Mesodermal cell (in vitro differentiated cells): ENCODE measurements around the gene KIAA1549.

ENCODE experiments used
- H3K27ac ChIP-seq: 2 replicates; pipeline ENCODE4 v1.7.0; 2013; ENCODE audit warnings: mild to moderate bottlenecking, low read depth, low read length, moderate library complexity; ENCODE audit not compliant: severe bottlenecking
- H3K36me3 ChIP-seq: 2 replicates; pipeline ENCODE4 v1.7.1; 2013; ENCODE audit warnings: mild to moderate bottlenecking, low read length, moderate library complexity; ENCODE audit not compliant: control insufficient read depth, insufficient read depth
- H3K4me1 ChIP-seq: one replicate; pipeline ENCODE4 v1.7.1; 2013; ENCODE audit warnings: mild to moderate bottlenecking, low read length; ENCODE audit not compliant: insufficient read depth, control insufficient read depth, poor library complexity, severe bottlenecking
- H3K4me3 ChIP-seq: 2 replicates; pipeline ENCODE4 v1.7.0; 2013; ENCODE audit warnings: low read length, control low read depth, mild to moderate bottlenecking; ENCODE audit not compliant: insufficient read depth, poor library complexity, severe bottlenecking; ENCODE audit errors: extremely low read depth
- H3K9me3 ChIP-seq: 2 replicates; pipeline ENCODE4 v1.7.1; 2013; ENCODE audit warnings: mild to moderate bottlenecking, low read length, moderate library complexity; ENCODE audit not compliant: control insufficient read depth
- WGBS, 2 experiments: methylation state at CpG; one replicate each; pipeline ENCODE4 v1.1.5; 2013; ENCODE audit warnings: missing lambda C conversion rate in 2 of 2; ENCODE audit not compliant: insufficient coverage in 2 of 2; 5-methylcytosine and 5-hydroxymethylcytosine counted together

The KIAA1549 gene

GRCh38 chr7:138907850-138908249, 73.3 kb downstream of the KIAA1549 start:
- Histone ChIP-seq H3K27ac (no peak overlapping the region), H3K4me3 (no peak overlapping the region), H3K4me1 (peaks cover 8% of the 10 kb centered on the region), H3K36me3 (peaks cover 50% of the 10 kb centered on the region), H3K9me3 (no peaks in the 10 kb centered on the region)
- 71 to 86% methylated on average over 7 to 8 of the region's 8 CpGs for WGBS, 2 experiments

GRCh38 chr7:138907201-138907847, 73.9 kb downstream of the KIAA1549 start:
- H3K9me3 ChIP-seq, result no peaks in the 10 kb centered on the region
- WGBS, 2 experiments, result 95 to 100% methylated on average over 1 to 4 of the region's 5 CpGs
- peaks cover 52% of the 10 kb centered on the region for H3K36me3 ChIP-seq

GRCh38 chr7:138903859-138904435, 77.2 kb downstream of the KIAA1549 start:
- 91 to 100% methylated on average over 6 to 12 of the region's 14 CpGs for WGBS, 2 experiments
- no peak overlapping the region for H3K4me3 ChIP-seq
- H3K4me1 ChIP-seq, result peaks cover 8% of the 10 kb centered on the region
- H3K27ac ChIP-seq, result no peak overlapping the region
- H3K9me3 ChIP-seq, result no peaks in the 10 kb centered on the region
- H3K36me3 ChIP-seq, result peaks cover 62% of the 10 kb centered on the region

More at GRCh38 chr7:138907201-138907847, 73.9 kb downstream of the KIAA1549 start:
- Histone ChIP-seq H3K4me3 (no peak overlapping the region), H3K4me1 (peaks cover 8% of the 10 kb centered on the region), H3K27ac (no peak overlapping the region)

- Histone ChIP-seq H3K27ac (no peak overlapping the region), H3K4me3 (no peak overlapping the region), H3K9me3 (no peaks in the 10 kb centered on the region), H3K36me3 (peaks cover 66% of the 10 kb centered on the region), H3K4me1 (peaks cover 8% of the 10 kb centered on the region)
- 89 to 98% methylated on average over 7 to 8 of the region's 10 CpGs for WGBS, 2 experiments
These were observed 77.9 kb downstream of the KIAA1549 start for GRCh38 chr7:138903186-138903820.

GRCh38 chr7:138902161-138902560, 79.0 kb downstream of the KIAA1549 start:
- Histone ChIP-seq H3K4me3 (no peak overlapping the region), H3K27ac (no peak overlapping the region), H3K4me1 (peaks cover 8% of the 10 kb centered on the region), H3K36me3 (peaks cover 64% of the 10 kb centered on the region), H3K9me3 (no peaks in the 10 kb centered on the region)
- WGBS, 2 experiments, result 100% methylated on average over 3 of the region's 3 CpGs; no CpG with 5 or more reads in 1 of the 2 experiments

GRCh38 chr7:138900035-138900828, 81.0 kb downstream of the KIAA1549 start:
- H3K27ac ChIP-seq, result no peak overlapping the region
- H3K36me3 ChIP-seq, result peaks cover 56% of the 10 kb centered on the region
- no peak overlapping the region for H3K4me3 ChIP-seq

GRCh38 chr7:138898802-138899201, 82.4 kb downstream of the KIAA1549 start:
- Histone ChIP-seq H3K27ac (no peak overlapping the region), H3K9me3 (no peaks in the 10 kb centered on the region), H3K36me3 (peaks cover 61% of the 10 kb centered on the region), H3K4me1 (peaks cover under 1% of the 10 kb centered on the region), H3K4me3 (no peak overlapping the region)
- WGBS, 2 experiments, result 88 to 92% methylated on average over 6 to 8 of the region's 8 CpGs

More at GRCh38 chr7:138900035-138900828, 81.0 kb downstream of the KIAA1549 start:
- Histone ChIP-seq H3K4me1 (peaks cover 8% of the 10 kb centered on the region), H3K9me3 (no peaks in the 10 kb centered on the region)
- WGBS, 2 experiments, result 80 to 86% methylated on average over 8 to 9 of the region's 12 CpGs

GRCh38 chr7:138898255-138898654, 82.9 kb downstream of the KIAA1549 start:
- no CpG with 5 or more reads among the region's 3 CpGs for WGBS, 2 experiments
- no peak overlapping the region for H3K27ac ChIP-seq
- H3K36me3 ChIP-seq, result peaks cover 58% of the 10 kb centered on the region
- H3K4me1 ChIP-seq, result no peaks in the 10 kb centered on the region
- H3K9me3 ChIP-seq, result no peaks in the 10 kb centered on the region
- H3K4me3 ChIP-seq, result no peak overlapping the region

GRCh38 chr7:138895679-138896078, 85.5 kb downstream of the KIAA1549 start:
- H3K9me3 ChIP-seq, result no peaks in the 10 kb centered on the region
- H3K36me3 ChIP-seq, result peaks cover 53% of the 10 kb centered on the region
- H3K4me3 ChIP-seq, result no peak overlapping the region
- 92 to 97% methylated on average over 6 to 7 of the region's 7 CpGs for WGBS, 2 experiments
- no peak overlapping the region for H3K27ac ChIP-seq
- H3K4me1 ChIP-seq, result no peaks in the 10 kb centered on the region

- Histone ChIP-seq H3K4me3 (no peak overlapping the region), H3K4me1 (no peaks in the 10 kb centered on the region), H3K27ac (no peak overlapping the region), H3K36me3 (peaks cover 61% of the 10 kb centered on the region), H3K9me3 (no peaks in the 10 kb centered on the region)
- 93 to 100% methylated on average over 1 to 2 of the region's 4 CpGs for WGBS, 2 experiments
These were observed 87.9 kb downstream of the KIAA1549 start for GRCh38 chr7:138893258-138893657.
